Gastroesophageal sphincter (tissue), 4 donors: ENCODE results near the gene HSPA12B. TPM values are rescaled to one million over a fixed set of nuclear protein-coding genes. Genes with fewer than 3 reads are reported as not detected.

ENCODE experiments used
- ATAC-seq: fragments of 150-250 bp; one replicate; pipeline ENCODE4 v1.9.1; 2016; ENCODE audit warnings: mild to moderate bottlenecking, moderate library complexity
- H3K27ac ChIP-seq, 4 donors: fragments of 200-600 bp; sonication (generic) in 3 of 4; 1 replicate in 3 of 4; 2 replicates in 1 of 4; pipeline ENCODE4 v1.5.1; 2016 to 2019
- H3K27me3 ChIP-seq: fragments of 200-600 bp; sonication (generic); one replicate; pipeline ENCODE4 v1.5.1; 2019
- H3K36me3 ChIP-seq, 2 donors: fragments of 200-600 bp; sonication (generic); one replicate each; pipeline ENCODE4 v1.5.1; 2019; ENCODE audit warnings: control low read depth in 1 of 2
- H3K4me1 ChIP-seq, 3 donors: fragments of 200-600 bp; sonication (generic); 1 replicate in 2 of 3; 2 replicates in 1 of 3; pipeline ENCODE4 v1.5.1; 2016 to 2019; ENCODE audit warnings: control low read depth in 2 of 3
- H3K4me3 ChIP-seq, 2 donors: fragments of 200-600 bp; sonication (generic); one replicate each; pipeline ENCODE4 v1.5.1; 2019; ENCODE audit warnings: mild to moderate bottlenecking in 1 of 2, moderate library complexity in 1 of 2
- H3K9me3 ChIP-seq, 3 donors: fragments of 200-600 bp; sonication (generic); one replicate each; pipeline ENCODE4 v1.5.1; 2017 to 2019; ENCODE audit warnings: control low read depth in 2 of 3
- EP300 ChIP-seq: sonication (generic); formaldehyde crosslinking; IDR thresholded peaks from one replicate; pipeline ENCODE4 v1.6.1; 2017; ENCODE audit warnings: antibody characterized with exemption, mild to moderate bottlenecking
- POLR2A ChIP-seq, 2 donors: fragments of 450-650 bp; IDR thresholded peaks; one replicate each; pipeline ENCODE4 v1.6.1; 2017; ENCODE audit warnings: antibody characterized with exemption in 2 of 2, mild to moderate bottlenecking in 2 of 2, moderate library complexity in 1 of 2
- POLR2AphosphoS5 ChIP-seq: sonication (generic); formaldehyde crosslinking; IDR thresholded peaks from one replicate; pipeline ENCODE4 v1.6.1; 2017; ENCODE audit warnings: antibody characterized with exemption
- WGBS, 2 donors: methylation state at CpG; one replicate each; pipeline ENCODE4 v1.1.5; 2018; ENCODE audit warnings: low coverage in 1 of 2; 5-methylcytosine and 5-hydroxymethylcytosine counted together
- total RNA-seq, 4 donors: library from RNA; depleted of rRNA; stranded (reverse); fragments of >200 nt; gene quantifications; one replicate each; pipeline ENCODE4 v1.1.0, GENCODE V29; 2016
- TF ChIP-seq, protein P1 (sequence below), 4 experiments: fragments of 200-600 bp in 2 of 4; fragments of 450-650 bp in 2 of 4; sonication (generic) in 1 of 4; IDR thresholded peaks; one replicate each; pipeline ENCODE4 v1.5.1; 2017 to 2019; ENCODE audit warnings: antibody characterized with exemption in 4 of 4, mild to moderate bottlenecking in 2 of 4, moderate library complexity in 2 of 4

Gene HSPA12B
- total RNA-seq, 4 donors from 2014 or later: 9.6 to 19.3 (median 14.4) TPM

GRCh38 chr20:3768342-3769130 lies 36.1 kb downstream of the HSPA12B start:
- peak; percentile 47 for ATAC-seq

GRCh38 chr20:3771552-3772058 lies 39.1 kb downstream of the HSPA12B start:
- 83 to 91% methylated on average over 4 to 7 of the region's 7 CpGs for WGBS, 2 donors
- H3K27ac ChIP-seq: no peak overlapping the region
- no peaks in the 10 kb centered on the region for H3K27me3 ChIP-seq
- no peaks in the 10 kb centered on the region for H3K36me3 ChIP-seq
- no peak for ATAC-seq
- peaks cover 2 to 30% (median 13%) of the 10 kb centered on the region in 3 donors for H3K4me1 ChIP-seq
- no peak overlapping the region for H3K4me3 ChIP-seq
- TF ChIP-seq EP300: no peak
- TF ChIP-seq POLR2AphosphoS5: no peak
- TF ChIP-seq, protein P1, sequence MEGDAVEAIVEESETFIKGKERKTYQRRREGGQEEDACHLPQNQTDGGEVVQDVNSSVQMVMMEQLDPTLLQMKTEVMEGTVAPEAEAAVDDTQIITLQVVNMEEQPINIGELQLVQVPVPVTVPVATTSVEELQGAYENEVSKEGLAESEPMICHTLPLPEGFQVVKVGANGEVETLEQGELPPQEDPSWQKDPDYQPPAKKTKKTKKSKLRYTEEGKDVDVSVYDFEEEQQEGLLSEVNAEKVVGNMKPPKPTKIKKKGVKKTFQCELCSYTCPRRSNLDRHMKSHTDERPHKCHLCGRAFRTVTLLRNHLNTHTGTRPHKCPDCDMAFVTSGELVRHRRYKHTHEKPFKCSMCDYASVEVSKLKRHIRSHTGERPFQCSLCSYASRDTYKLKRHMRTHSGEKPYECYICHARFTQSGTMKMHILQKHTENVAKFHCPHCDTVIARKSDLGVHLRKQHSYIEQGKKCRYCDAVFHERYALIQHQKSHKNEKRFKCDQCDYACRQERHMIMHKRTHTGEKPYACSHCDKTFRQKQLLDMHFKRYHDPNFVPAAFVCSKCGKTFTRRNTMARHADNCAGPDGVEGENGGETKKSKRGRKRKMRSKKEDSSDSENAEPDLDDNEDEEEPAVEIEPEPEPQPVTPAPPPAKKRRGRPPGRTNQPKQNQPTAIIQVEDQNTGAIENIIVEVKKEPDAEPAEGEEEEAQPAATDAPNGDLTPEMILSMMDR (IDR thresholded peaks at IDR 0.05): no peak
- no peak for TF ChIP-seq POLR2A (IDR thresholded peaks at IDR 0.05)
- no peaks in the 10 kb centered on the region for H3K9me3 ChIP-seq

More at GRCh38 chr20:3768342-3769130, 36.1 kb downstream of the HSPA12B start:
- Histone ChIP-seq H3K36me3 (no peaks in the 10 kb centered on the region), H3K4me3 (peak overlapping the region; percentile 53 to 76), H3K27me3 (no peaks in the 10 kb centered on the region), H3K9me3 (no peaks in the 10 kb centered on the region), H3K4me1 (peaks cover 2 to 61% (median 25%) of the 10 kb centered on the region in 3 donors), H3K27ac (peak overlapping the region; percentile 86 to 96 (median 92))
- TF ChIP-seq POLR2A (IDR thresholded peaks at IDR 0.05) (no peak), POLR2AphosphoS5 (peak; percentile 31), EP300 (no peak)
- TF ChIP-seq, protein P1 (IDR thresholded peaks at IDR 0.05): peak in 3 of 4 experiments; percentile 54 to 67 (median 59)
- 4 to 5% methylated on average over 6 to 8 of the region's 51 CpGs for WGBS, 2 donors

DNA sequence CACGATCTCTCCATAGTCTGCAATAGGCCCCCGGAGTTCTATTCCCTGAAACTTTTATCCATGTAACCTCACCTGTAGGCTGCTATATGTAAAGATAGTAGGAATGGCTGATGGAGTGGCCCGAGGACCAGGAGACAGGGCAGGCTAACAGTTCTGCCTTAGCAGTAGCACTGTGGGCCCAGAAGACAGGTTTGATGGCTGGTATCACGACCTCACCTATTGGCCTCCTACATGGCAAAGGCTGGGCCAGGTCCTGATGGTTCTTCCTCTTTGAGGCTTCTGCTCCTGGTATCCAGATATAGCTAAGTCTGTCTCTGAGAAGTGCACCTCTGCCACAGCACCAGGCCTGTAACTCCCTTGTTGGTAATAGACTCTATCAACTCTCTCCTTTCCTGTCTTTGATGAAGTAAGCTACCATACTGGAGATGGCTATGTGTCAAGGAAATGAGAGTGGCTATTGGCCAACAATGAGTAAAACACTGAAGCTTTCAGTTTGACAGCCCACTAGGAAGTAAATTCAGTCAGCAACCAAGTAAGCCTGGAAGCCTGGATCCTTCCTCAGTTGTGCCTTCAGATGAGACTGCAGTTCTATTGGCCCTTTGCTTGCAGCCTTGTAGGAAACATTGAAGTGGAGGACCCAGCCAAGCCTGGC lies 43.1 kb downstream of the HSPA12B start:
- 96 to 100% methylated on average over 3 to 4 of the region's 4 CpGs for WGBS, 2 donors
- H3K27me3 ChIP-seq: no peaks in the 10 kb centered on the region
- ATAC-seq: no peak
- no peaks in the 10 kb centered on the region for H3K9me3 ChIP-seq
- no peak overlapping the region for H3K4me3 ChIP-seq
- no peak overlapping the region for H3K27ac ChIP-seq
- H3K36me3 ChIP-seq: no peaks in the 10 kb centered on the region
- H3K4me1 ChIP-seq: peaks cover 0 to 24% (median 12%) of the 10 kb centered on the region in 3 donors
- no peak for TF ChIP-seq POLR2AphosphoS5
- TF ChIP-seq, protein P1 (IDR thresholded peaks at IDR 0.05): no peak
- no peak for TF ChIP-seq POLR2A (IDR thresholded peaks at IDR 0.05)
- no peak for TF ChIP-seq EP300

DNA sequence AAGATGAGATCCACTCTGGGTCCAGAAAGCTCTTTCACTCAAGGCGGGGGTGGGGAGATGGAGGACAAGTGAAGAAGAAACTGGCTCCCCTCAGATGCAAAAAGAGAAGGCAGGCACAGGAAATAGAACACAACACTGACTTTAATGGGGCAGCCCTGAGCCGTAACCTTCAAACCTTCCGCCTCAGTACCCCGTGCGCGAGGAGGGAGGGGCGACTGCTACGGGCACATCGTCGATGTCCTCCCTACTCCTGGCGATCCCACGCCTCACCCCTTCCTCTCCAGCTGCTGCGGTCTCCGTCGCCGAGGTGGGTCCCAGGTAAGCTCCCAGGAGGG lies 44.9 kb downstream of the HSPA12B start:
- WGBS, 2 donors: 13% methylated on average over 11 of the region's 16 CpGs; no CpG with 5 or more reads in 1 of the 2 donors
- H3K27ac ChIP-seq: peak overlapping the region in 3 of 4 donors; percentile 36 to 69 (median 41)

More for the DNA sequence above, 44.9 kb downstream of the HSPA12B start:
- Histone ChIP-seq H3K4me1 (peaks cover 0 to 39% (median 12%) of the 10 kb centered on the region in 3 donors), H3K36me3 (no peaks in the 10 kb centered on the region), H3K9me3 (no peaks in the 10 kb centered on the region), H3K27me3 (no peaks in the 10 kb centered on the region), H3K4me3 (peak overlapping the region; percentile 23 to 55)
- TF ChIP-seq POLR2A (IDR thresholded peaks at IDR 0.05) (no peak), POLR2AphosphoS5 (no peak), EP300 (no peak)
- TF ChIP-seq, protein P1 (IDR thresholded peaks at IDR 0.05): no peak
- no peak for ATAC-seq
